Activated CD4-positive, alpha-beta memory T cell treated with anti-CD3 and anti-CD28 coated beads for 36 hours (primary cell): ENCODE measurements around the gene MICAL3. TPM values are rescaled to one million over a fixed set of nuclear protein-coding genes. Genes with fewer than 3 reads are reported as not detected.
"Not testable (repeated sequence)": the region's sequence is repeated elsewhere in the genome, so short reads cannot be mapped to it uniquely, and the experiment has no call there.

ENCODE experiments used
- CTCF ChIA-PET: fragments of 350-600 bp; sonication (Branson Sonifier 250); formaldehyde crosslinking; loops from one replicate; lab custom pipeline; 2021; ENCODE audit warnings: antibody characterized with exemption, inconsistent platforms; lab: Charles Lee
- POLR2A ChIA-PET: fragments of 350-600 bp; sonication (Branson Sonifier 250); formaldehyde crosslinking; loops from one replicate; lab custom pipeline; 2021; ENCODE audit warnings: antibody characterized with exemption; lab: Charles Lee
- DNase-seq: peaks from one replicate; pipeline ENCODE4 v3.0.0-alpha.2; 2020
- H3K27ac Mint-ChIP-seq: one replicate; pipeline ENCODE4 v1.8.0; 2021; ENCODE audit warnings: mixed read lengths
- H3K27me3 Mint-ChIP-seq: one replicate; pipeline ENCODE4 v1.8.0; 2021; ENCODE audit warnings: mixed read lengths
- H3K36me3 Mint-ChIP-seq: one replicate; pipeline ENCODE4 v1.8.0; 2021; ENCODE audit warnings: mixed read lengths
- H3K4me1 Mint-ChIP-seq: one replicate; pipeline ENCODE4 v1.8.0; 2021; ENCODE audit warnings: low read depth, mixed read lengths
- H3K4me3 Mint-ChIP-seq: one replicate; pipeline ENCODE4 v1.8.0; 2021; ENCODE audit warnings: mild to moderate bottlenecking, mixed read lengths
- H3K9me3 Mint-ChIP-seq: one replicate; pipeline ENCODE4 v1.8.0; 2021; ENCODE audit warnings: mixed read lengths
- intact Hi-C: fragments of 100-400 bp; cut with micrococcal nuclease; formaldehyde crosslinking; loops from one replicate; pipeline ENCODE4 v1.15.1; 2023
- total RNA-seq, 2 experiments: library from RNA; stranded (reverse); gene quantifications; one replicate each; pipeline ENCODE4 v1.2.3, GENCODE V29; 2021

MICAL3 gene
- total RNA-seq, 2 experiments from 2014 or later: 29.7 to 37.2 TPM

DNA sequence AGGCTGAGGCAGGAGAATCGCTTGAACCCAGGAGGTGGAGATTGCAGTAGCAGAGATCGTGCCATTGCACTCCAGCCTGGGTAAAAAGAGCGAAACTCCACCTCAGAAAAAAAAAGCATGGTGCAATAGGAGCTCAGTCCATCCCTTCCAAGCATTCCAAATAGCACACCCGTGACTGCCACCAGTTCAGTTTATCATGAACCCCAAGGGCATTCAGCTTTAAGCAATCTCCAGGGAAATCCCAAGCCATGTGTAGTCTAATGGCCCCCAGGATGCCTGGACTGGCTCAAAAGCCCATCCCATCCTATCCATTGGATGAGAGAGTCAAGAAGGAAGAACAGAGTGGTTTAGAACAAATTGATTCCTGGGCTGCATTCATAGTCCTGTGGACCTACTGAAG, 16.2 kb downstream of the MICAL3 start:
- Mint-ChIP-seq H3K27ac (no peak overlapping the region), H3K27me3 (peaks cover 4% of the 10 kb centered on the region), H3K4me3 (no peak overlapping the region), H3K4me1 (no peaks in the 10 kb centered on the region), H3K9me3 (no peaks in the 10 kb centered on the region), H3K36me3 (no peaks in the 10 kb centered on the region)
- intact Hi-C loops: no loop called here
- POLR2A ChIA-PET: no interaction called here
- DNase-seq: no peak
- CTCF ChIA-PET: interaction anchor here (1.1 kb wide), 1 partner anchor 178 kb away, joined by 4 read pairs; no protein-coding TSS in a partner anchor

DNA sequence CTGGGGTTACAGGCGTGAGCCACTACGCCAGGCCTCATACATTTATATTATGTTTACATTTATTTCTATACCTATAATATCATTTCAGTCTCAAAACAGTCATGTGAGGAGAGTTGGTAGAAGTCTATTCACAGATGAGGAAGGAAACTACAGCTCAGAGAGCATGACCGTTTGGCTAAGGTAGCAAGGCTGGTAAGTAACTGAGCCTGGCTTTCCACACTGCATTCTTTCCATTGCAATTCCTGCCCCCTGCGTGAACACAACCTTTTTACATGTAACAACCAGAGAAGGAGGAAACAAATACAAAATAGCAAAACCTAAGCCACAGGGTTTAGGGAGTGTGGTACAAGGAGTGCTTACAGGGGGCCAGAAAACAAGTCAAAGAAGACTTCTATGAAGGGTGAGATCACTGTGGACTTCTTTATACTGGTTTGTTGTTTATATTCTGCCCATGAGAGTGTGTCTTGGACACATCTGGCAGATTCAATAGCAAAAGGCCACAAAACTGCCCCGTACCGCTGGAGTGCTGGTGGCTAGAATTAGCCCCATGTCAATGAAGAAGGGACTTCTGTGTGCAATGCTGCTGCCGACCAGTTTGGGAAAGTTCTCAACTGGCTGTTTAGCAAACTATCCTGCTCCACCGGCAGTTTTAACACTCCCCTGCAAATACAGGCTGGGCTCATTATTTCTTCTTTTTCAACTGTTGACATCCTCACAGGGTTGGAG, 19.0 kb downstream of the MICAL3 start:
- ChIA-PET POLR2A (no interaction called here), CTCF (no interaction called here)
- peaks cover 4% of the 10 kb centered on the region for H3K27me3 Mint-ChIP-seq
- intact Hi-C loops: no loop called here
- H3K9me3 Mint-ChIP-seq: no peaks in the 10 kb centered on the region
- no peak overlapping the region for H3K4me3 Mint-ChIP-seq
- peaks cover 7% of the 10 kb centered on the region for H3K4me1 Mint-ChIP-seq
- H3K36me3 Mint-ChIP-seq: no peaks in the 10 kb centered on the region
- no peak overlapping the region for H3K27ac Mint-ChIP-seq
- no peak for DNase-seq

GRCh38 chr22:18001894-18002315, 22.5 kb downstream of the MICAL3 start:
- H3K9me3 Mint-ChIP-seq, H3K27me3 Mint-ChIP-seq, DNase-seq, POLR2A ChIA-PET, H3K36me3 Mint-ChIP-seq: not testable (repeated sequence)
- CTCF ChIA-PET: interaction anchor here (1.1 to 1.4 kb wide), 2 partner anchors 74 to 76 kb away, joined by 4 to 5 read pairs; partner anchors contain the start of gene PEX26
- peak overlapping the region; percentile 80 for H3K4me3 Mint-ChIP-seq
- H3K27ac Mint-ChIP-seq: peak overlapping the region; percentile 94
- H3K4me1 Mint-ChIP-seq: peaks cover 38% of the 10 kb centered on the region
- intact Hi-C loops: loop anchor here (1.0 to 2.0 kb wide), 3 partner anchors 21 to 75 kb away; partner anchors contain the start of gene PEX26

DNA sequence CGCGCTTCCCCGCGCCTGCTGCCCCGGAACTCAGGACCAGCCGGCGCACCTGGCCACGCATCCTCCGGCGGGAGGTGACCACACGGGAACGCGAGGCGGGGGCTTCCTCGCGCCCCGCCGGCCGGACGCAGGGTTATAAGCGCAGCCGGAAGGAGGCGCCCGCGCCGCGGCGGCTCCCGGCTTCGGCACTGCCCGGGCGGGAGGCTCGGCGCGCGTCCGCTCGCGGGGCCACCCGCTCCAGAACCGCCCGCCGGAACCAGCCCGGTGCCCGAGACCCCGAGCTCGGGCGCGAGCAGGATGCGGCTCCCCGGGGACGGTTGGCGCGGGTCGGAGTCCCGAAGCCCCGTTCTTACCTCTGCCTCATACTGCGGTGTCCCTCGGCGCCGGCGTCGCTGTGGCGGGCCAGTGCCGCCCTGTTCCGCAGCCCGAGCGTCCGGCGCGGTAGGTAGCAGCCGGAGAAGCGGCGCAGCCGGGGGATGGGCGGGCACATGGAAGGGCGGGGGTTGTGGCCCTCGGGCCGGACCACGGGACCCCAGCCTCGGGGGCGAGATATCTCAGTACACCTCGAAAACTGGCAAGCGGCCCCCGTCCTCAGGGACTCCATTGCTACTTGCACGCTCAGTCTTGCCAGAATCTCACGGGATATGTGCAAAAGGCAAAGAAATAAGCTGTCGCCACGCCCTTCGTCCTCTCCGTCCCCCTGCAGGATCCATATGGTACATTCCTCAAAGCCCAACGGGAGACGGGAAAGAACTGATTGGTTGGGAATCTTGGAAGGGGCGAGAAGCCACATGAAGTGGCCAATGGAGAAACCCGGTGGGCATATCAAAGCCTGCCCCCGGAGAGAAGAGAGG, 23.1 kb downstream of the MICAL3 start:
- ChIA-PET POLR2A (interaction anchor here (0.6 to 0.7 kb wide), 2 partner anchors 88 to 113 kb away, joined by 3 read pairs; no protein-coding TSS in a partner anchor), CTCF (interaction anchor here (1.1 to 1.5 kb wide), 4 partner anchors 75 to 171 kb away, joined by 4 to 6 read pairs (median 4); partner anchors contain the start of gene PEX26)
- no peaks in the 10 kb centered on the region for H3K36me3 Mint-ChIP-seq
- H3K4me1 Mint-ChIP-seq: peaks cover 44% of the 10 kb centered on the region
- H3K4me3 Mint-ChIP-seq: peak overlapping the region; percentile 80
- peak; percentile 86 for DNase-seq
- H3K27ac Mint-ChIP-seq: peak overlapping the region; percentile 94
- peaks cover 2% of the 10 kb centered on the region for H3K27me3 Mint-ChIP-seq
- no peaks in the 10 kb centered on the region for H3K9me3 Mint-ChIP-seq
- intact Hi-C loops: loop anchor here (1.0 to 2.0 kb wide), 3 partner anchors 20 to 76 kb away; partner anchors contain the start of gene PEX26

DNA sequence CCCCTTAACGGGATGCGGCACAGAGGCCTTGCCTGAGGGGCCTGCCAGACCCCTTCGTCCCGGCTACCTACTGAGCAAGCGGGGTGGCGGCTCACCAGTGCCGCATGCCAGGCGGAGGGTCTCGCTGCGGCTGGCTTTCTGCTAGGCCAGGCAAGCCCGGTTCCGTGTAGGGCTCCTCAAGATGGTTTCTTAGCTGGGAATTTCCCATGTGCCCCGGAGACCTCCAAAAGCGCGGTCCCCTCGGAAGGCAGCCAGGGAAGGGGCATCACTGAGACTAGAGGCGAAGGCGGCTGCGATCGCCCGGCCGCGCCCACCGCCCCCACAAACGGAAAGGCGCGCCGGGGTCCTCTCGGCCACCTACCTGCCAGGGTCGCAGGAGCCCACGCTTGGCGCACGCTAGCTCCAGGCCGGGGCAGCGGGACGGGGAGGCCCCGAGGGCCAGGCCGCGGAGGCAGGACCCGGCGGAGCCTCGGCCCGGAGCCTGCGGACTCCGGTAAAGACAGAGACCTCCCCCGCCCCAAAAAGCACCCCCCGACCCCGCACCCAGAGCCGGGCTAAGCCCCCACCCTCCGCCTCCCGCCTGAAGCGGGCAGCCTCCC, 23.8 kb downstream of the MICAL3 start:
- DNase-seq: peak; percentile 33
- ChIA-PET POLR2A (interaction anchor here (0.6 to 1.2 kb wide), 3 partner anchors 78 to 112 kb away, joined by 3 read pairs; no protein-coding TSS in a partner anchor), CTCF (interaction anchor here (0.7 to 1.5 kb wide), 3 partner anchors 75 to 170 kb away, joined by 3 to 6 read pairs (median 4); partner anchors contain the start of gene PEX26)
- Mint-ChIP-seq H3K27ac (peak overlapping the region; percentile 9), H3K36me3 (no peaks in the 10 kb centered on the region), H3K9me3 (no peaks in the 10 kb centered on the region), H3K4me1 (peaks cover 47% of the 10 kb centered on the region), H3K27me3 (no peaks in the 10 kb centered on the region), H3K4me3 (peak overlapping the region; percentile 55)
- intact Hi-C loops: loop anchor here (1.0 to 2.0 kb wide), 3 partner anchors 20 to 77 kb away; partner anchors contain the start of gene PEX26

DNA sequence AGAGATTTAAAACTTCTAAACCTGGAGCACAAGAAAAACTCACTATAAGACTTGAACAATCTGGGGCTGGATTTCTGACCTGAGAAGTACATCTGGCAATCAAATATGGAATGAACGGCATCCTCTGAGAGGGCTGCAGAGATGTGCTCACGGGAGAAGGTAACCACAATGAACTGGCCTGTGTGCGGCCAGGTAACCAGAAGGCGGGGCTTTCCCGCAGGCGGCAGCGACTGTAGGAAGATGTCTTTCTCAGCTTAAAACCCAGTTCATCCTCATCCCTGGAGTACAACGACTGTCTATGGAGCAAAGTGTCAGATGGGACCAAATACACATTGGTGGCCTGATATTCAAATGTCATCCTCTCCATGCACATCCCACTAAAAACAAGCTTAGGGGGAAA, 24.5 kb downstream of the MICAL3 start:
- Mint-ChIP-seq H3K27me3 (no peaks in the 10 kb centered on the region), H3K36me3 (no peaks in the 10 kb centered on the region), H3K4me1 (peaks cover 51% of the 10 kb centered on the region), H3K4me3 (peak overlapping the region; percentile 55), H3K27ac (peak overlapping the region; percentile 9), H3K9me3 (no peaks in the 10 kb centered on the region)
- peak; percentile 20 for DNase-seq
- ChIA-PET POLR2A (interaction anchor here (1.2 kb wide), 1 partner anchor 79 kb away, joined by 3 read pairs; no protein-coding TSS in a partner anchor), CTCF (interaction anchor here (0.7 to 1.5 kb wide), 3 partner anchors 76 to 169 kb away, joined by 3 to 6 read pairs (median 4); partner anchors contain the start of gene PEX26)
- intact Hi-C loops: loop anchor here (2.0 kb wide), 2 partner anchors 19 to 23 kb away; no protein-coding TSS in a partner anchor

DNA sequence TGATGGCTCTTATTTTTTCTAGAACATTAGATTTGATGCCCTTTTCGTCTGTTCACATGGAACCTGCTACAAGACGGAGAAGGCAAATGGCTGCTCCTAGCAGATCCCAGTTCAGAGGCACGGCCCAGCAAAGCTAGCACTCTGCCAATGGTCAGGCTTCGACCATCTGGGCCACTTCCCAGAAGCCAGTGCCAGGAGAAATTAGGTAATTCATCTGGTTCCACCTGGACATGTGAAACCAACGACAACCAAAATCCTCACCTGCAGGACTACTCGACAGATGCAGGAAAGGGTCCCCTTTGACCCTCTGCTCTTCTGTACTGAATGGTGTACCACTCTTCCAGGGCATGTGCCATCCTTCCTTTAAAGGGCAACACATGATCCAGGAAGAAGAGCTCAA, 25.4 kb downstream of the MICAL3 start:
- H3K27ac Mint-ChIP-seq: no peak overlapping the region
- peak overlapping the region; percentile 23 for H3K4me3 Mint-ChIP-seq
- no peaks in the 10 kb centered on the region for H3K9me3 Mint-ChIP-seq
- intact Hi-C loops: no loop called here
- DNase-seq: no peak
- H3K36me3 Mint-ChIP-seq: no peaks in the 10 kb centered on the region
- H3K4me1 Mint-ChIP-seq: peaks cover 53% of the 10 kb centered on the region
- no peaks in the 10 kb centered on the region for H3K27me3 Mint-ChIP-seq
- ChIA-PET CTCF (interaction anchor here (1.6 to 1.8 kb wide), 2 partner anchors 25 to 77 kb away, joined by 4 to 5 read pairs; no protein-coding TSS in a partner anchor), POLR2A (no interaction called here)

GRCh38 chr22:17997456-17997855, 26.9 kb downstream of the MICAL3 start:
- ChIA-PET CTCF (no interaction called here), POLR2A (no interaction called here)
- Mint-ChIP-seq H3K27ac (peak overlapping the region; percentile 82), H3K36me3 (no peaks in the 10 kb centered on the region), H3K4me1 (peaks cover 53% of the 10 kb centered on the region), H3K9me3 (no peaks in the 10 kb centered on the region), H3K4me3 (peak overlapping the region; percentile 31), H3K27me3 (no peaks in the 10 kb centered on the region)
- intact Hi-C loops: no loop called here
- DNase-seq: no peak

GRCh38 chr22:17995256-17995655, 29.1 kb downstream of the MICAL3 start:
- H3K4me3 Mint-ChIP-seq, POLR2A ChIA-PET, H3K27me3 Mint-ChIP-seq, H3K36me3 Mint-ChIP-seq, DNase-seq, intact Hi-C loops, H3K27ac Mint-ChIP-seq, H3K9me3 Mint-ChIP-seq: not testable (repeated sequence)
- CTCF ChIA-PET: interaction anchor here (1.5 kb wide), 1 partner anchor 165 kb away, joined by 4 read pairs; no protein-coding TSS in a partner anchor
- peaks cover 46% of the 10 kb centered on the region for H3K4me1 Mint-ChIP-seq

DNA sequence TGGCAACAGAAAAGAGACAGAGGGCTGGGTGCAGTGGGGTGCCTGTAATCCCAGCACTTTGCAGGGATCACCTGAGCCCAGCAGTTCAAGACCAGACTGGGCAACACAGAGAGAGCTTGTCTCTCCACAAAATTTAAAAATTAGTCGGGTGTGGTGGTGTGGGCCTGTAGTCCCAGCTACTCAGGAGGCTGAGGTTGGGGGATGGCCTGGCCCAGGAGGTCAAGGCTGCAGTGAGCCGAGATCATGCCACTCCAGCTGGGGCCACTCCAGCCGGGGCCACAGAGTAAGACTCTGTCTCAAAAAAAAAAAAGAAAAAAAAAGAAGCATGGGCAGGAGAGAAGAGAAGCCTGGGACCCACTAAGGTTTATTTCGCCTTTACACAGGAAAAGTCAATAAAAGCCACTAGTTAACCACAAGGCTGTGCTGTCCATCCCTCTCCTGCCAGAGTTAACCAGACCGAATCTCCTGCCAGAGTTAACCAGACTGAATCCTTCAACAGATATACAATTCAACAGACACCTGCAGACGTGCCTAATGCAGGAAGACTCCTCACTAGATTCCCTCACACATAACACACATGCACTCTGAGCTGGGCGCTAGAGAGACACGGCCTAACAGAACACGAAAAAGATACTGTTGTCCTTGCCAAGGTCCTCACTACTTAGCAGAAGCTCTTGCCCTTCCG, 29.8 kb downstream of the MICAL3 start:
- Mint-ChIP-seq H3K27me3 (no peaks in the 10 kb centered on the region), H3K4me3 (no peak overlapping the region), H3K36me3 (no peaks in the 10 kb centered on the region), H3K4me1 (peaks cover 42% of the 10 kb centered on the region), H3K9me3 (no peaks in the 10 kb centered on the region), H3K27ac (no peak overlapping the region)
- intact Hi-C loops: no loop called here
- DNase-seq: no peak
- ChIA-PET CTCF (no interaction called here), POLR2A (no interaction called here)

DNA sequence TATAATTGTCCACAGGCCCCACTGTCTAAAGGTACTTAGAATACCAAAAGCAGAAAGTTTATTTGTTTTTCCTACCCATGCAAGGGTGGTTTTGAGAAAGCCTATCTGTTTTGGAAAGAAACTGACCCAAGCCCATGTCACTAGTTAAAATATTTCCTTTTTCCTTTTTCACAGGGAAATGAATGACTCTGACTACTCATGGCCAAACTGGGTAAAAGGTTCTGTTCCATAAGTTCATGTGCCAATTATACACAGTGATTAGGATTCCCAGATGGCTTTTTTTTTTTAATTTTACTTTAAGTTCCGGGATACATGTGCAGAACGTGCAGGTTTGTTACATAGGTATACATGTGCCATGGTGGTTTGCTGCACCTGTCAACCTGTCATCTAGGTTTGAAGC, 31.4 kb downstream of the MICAL3 start:
- H3K4me3 Mint-ChIP-seq, DNase-seq, H3K27ac Mint-ChIP-seq, intact Hi-C loops, CTCF ChIA-PET, H3K9me3 Mint-ChIP-seq, POLR2A ChIA-PET, H3K27me3 Mint-ChIP-seq, H3K36me3 Mint-ChIP-seq: not testable (repeated sequence)
- H3K4me1 Mint-ChIP-seq: peaks cover 42% of the 10 kb centered on the region
